Activated CD8-positive, alpha-beta memory T cell treated with anti-CD3 and anti-CD28 coated beads, Interleukin-2, amount 10 ng/mL, durations not matched to agents 7 days and 5 days (primary cell): ENCODE results near the gene KRT78. TPM values are rescaled to one million over a fixed set of nuclear protein-coding genes. Genes with fewer than 3 reads are reported as not detected.

ENCODE experiments used
- ATAC-seq: fragments of 150-1000 bp; cut with Tn5 transposase; one replicate; pipeline ENCODE4 v1.10.0; 2021; ENCODE audit warnings: moderate library complexity
- CTCF ChIA-PET: fragments of 350-600 bp; sonication (Branson Sonifier 250); formaldehyde crosslinking; loops from one replicate; lab custom pipeline; 2021; ENCODE audit warnings: antibody characterized with exemption; lab: Charles Lee
- DNase-seq: peaks from one replicate; pipeline ENCODE4 v3.0.0-alpha.2; 2020
- H3K27ac Mint-ChIP-seq: one replicate; pipeline ENCODE4 v1.8.0; 2021; ENCODE audit warnings: mild to moderate bottlenecking, mixed read lengths
- H3K27me3 Mint-ChIP-seq: one replicate; pipeline ENCODE4 v1.8.0; 2021; ENCODE audit warnings: mixed read lengths
- H3K36me3 Mint-ChIP-seq: one replicate; pipeline ENCODE4 v1.8.0; 2021; ENCODE audit warnings: mild to moderate bottlenecking, mixed read lengths
- H3K4me1 Mint-ChIP-seq: one replicate; pipeline ENCODE4 v1.8.0; 2021; ENCODE audit warnings: mixed read lengths
- H3K4me3 Mint-ChIP-seq: one replicate; pipeline ENCODE4 v1.8.0; 2021; ENCODE audit warnings: mild to moderate bottlenecking, moderate library complexity, mixed read lengths
- H3K9me3 Mint-ChIP-seq: one replicate; pipeline ENCODE4 v1.8.0; 2022; ENCODE audit warnings: low read depth, mixed read lengths
- total RNA-seq, 2 experiments: library from RNA; stranded (reverse); gene quantifications; one replicate each; pipeline ENCODE4 v1.2.3, GENCODE V29; 2021

KRT78 gene
- total RNA-seq, 2 experiments from 2014 or later = not detected

GRCh38 chr12:52807544-52808470 lies 41.0 kb downstream of the KRT78 start:
- Mint-ChIP-seq H3K36me3 (no peaks in the 10 kb centered on the region), H3K4me1 (no peaks in the 10 kb centered on the region), H3K4me3 (no peak overlapping the region), H3K9me3 (no peaks in the 10 kb centered on the region), H3K27me3 (peaks cover 7% of the 10 kb centered on the region), H3K27ac (no peak overlapping the region)
- no peak for DNase-seq
- CTCF ChIA-PET = no interaction called here
- no peak for ATAC-seq

DNA sequence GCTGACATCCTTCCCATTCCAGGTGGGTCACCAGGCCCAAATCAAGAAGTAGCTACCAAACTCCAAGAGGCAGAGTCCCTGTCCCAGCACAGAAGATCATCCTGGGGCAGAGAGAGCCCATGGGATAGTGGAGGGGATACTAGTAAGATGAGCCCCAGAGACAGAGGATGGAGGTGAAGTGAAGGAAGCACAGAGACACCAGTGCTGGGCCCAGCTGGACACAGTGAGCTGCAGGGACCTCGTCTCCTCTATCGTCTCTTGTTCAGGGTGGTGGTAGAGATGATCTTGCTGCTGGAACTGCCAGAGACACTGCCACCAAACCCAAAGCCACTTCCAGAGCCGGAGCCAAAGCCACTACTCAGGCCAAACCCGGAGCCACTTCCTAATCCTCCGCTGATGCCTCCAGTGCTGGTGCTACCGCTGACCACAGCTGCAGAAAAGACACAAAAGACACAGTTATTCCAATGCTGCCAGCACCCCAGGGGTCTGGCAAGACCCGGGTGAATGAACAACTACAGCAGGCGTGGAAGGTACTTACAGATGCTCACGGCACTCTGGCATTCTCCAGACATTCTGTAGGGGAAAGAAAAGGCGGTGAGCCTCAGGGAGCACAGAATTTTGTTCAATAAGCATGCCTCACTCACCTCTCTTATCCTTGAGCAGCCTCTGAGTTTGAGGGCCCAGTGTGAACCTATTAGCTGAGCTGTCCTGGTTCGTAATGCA lies 41.8 kb downstream of the KRT78 start:
- no peak for ATAC-seq
- H3K9me3 Mint-ChIP-seq = no peaks in the 10 kb centered on the region
- no peak overlapping the region for H3K4me3 Mint-ChIP-seq
- no peak overlapping the region for H3K27ac Mint-ChIP-seq
- no peaks in the 10 kb centered on the region for H3K4me1 Mint-ChIP-seq
- peaks cover 5% of the 10 kb centered on the region for H3K27me3 Mint-ChIP-seq
- DNase-seq = no peak
- CTCF ChIA-PET = no interaction called here
- no peaks in the 10 kb centered on the region for H3K36me3 Mint-ChIP-seq

- no peak overlapping the region for H3K27ac Mint-ChIP-seq
- no peaks in the 10 kb centered on the region for H3K36me3 Mint-ChIP-seq
These were observed 42.5 kb downstream of the KRT78 start for GRCh38 chr12:52806169-52806811.

DNA sequence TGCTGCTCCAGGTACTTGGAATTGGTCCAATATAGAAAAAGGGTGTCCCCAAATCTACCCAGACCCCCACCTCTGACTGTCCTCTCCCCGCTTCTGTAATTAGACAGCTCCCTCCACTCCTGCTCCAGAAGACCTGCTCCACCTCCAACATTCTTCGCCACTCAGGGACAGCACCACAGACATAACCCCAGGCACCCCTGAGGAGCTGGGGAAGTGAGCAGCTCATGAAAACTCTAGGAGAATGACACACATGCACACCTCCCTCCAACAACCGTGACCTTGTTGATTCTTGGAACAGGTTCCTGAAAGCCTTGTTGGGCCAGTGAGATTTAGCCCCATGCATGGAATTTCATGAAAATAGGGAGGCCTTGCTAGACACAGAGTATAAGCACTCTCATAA lies 43.1 kb downstream of the KRT78 start:
- no peak for ATAC-seq
- Mint-ChIP-seq H3K27me3 (peaks cover 5% of the 10 kb centered on the region), H3K9me3 (no peaks in the 10 kb centered on the region), H3K4me1 (no peaks in the 10 kb centered on the region), H3K36me3 (no peaks in the 10 kb centered on the region), H3K27ac (no peak overlapping the region), H3K4me3 (no peak overlapping the region)
- no peak for DNase-seq
- CTCF ChIA-PET = no interaction called here

More at GRCh38 chr12:52806169-52806811, 42.5 kb downstream of the KRT78 start:
- peaks cover 5% of the 10 kb centered on the region for H3K27me3 Mint-ChIP-seq
- no peaks in the 10 kb centered on the region for H3K9me3 Mint-ChIP-seq
- no peak overlapping the region for H3K4me3 Mint-ChIP-seq
- no peak for ATAC-seq
- DNase-seq = no peak
- CTCF ChIA-PET = no interaction called here
- H3K4me1 Mint-ChIP-seq = no peaks in the 10 kb centered on the region

- Mint-ChIP-seq H3K4me1 (no peaks in the 10 kb centered on the region), H3K36me3 (no peaks in the 10 kb centered on the region), H3K4me3 (no peak overlapping the region), H3K27me3 (peaks cover 5% of the 10 kb centered on the region), H3K27ac (no peak overlapping the region), H3K9me3 (no peaks in the 10 kb centered on the region)
- no peak for DNase-seq
- CTCF ChIA-PET = no interaction called here
- ATAC-seq = no peak
These were observed 43.8 kb downstream of the KRT78 start for GRCh38 chr12:52805000-52805399.

DNA sequence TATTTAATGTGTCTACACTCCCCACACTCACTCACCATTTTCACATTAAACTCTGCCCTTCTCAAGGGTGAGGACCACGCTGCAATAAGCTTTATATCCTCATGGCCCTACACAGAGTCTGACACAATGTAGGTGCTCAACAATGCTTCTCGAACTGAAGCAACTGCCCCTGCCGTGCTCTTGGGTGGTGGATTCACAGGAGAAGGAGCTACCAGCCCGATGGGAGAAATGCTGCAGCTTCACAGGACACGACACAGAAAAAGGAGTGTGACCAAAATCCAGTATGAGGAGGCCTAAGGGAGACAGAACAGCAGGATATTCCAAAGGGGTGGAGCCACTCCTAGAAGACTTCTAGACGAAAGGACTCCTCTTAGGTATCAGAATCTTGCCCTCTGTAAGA lies 46.4 kb downstream of the KRT78 start:
- Mint-ChIP-seq H3K4me3 (no peak overlapping the region), H3K27ac (no peak overlapping the region), H3K9me3 (no peaks in the 10 kb centered on the region), H3K36me3 (no peaks in the 10 kb centered on the region), H3K27me3 (peaks cover 2% of the 10 kb centered on the region), H3K4me1 (no peaks in the 10 kb centered on the region)
- DNase-seq (no peak), ATAC-seq (no peak)
- CTCF ChIA-PET = interaction anchor here (0.9 kb wide), 1 partner anchor 790 kb away, joined by 3 read pairs; no protein-coding TSS in a partner anchor

DNA sequence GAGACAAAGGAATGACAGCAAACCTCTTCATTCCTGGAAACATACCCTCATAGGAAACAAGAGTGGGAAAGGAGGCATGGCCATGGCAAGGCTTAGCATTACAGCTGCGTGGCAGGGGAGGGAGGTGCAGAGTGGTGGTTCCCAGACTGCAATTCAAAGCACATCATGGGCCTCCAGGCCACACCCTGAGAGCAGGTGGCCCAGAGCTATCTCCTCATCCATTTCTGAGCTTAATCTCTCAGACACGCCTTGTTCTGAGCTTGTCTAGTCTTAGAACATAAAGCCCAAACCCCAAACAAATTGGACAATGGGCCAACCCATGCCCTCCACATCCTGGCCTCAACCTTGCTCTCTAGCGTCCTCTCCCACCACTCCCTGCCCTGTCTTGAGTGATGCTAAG lies 47.0 kb downstream of the KRT78 start:
- DNase-seq = no peak
- Mint-ChIP-seq H3K27ac (no peak overlapping the region), H3K4me3 (no peak overlapping the region), H3K4me1 (no peaks in the 10 kb centered on the region), H3K36me3 (no peaks in the 10 kb centered on the region), H3K27me3 (peaks cover 2% of the 10 kb centered on the region), H3K9me3 (no peaks in the 10 kb centered on the region)
- ATAC-seq = no peak
- CTCF ChIA-PET = no interaction called here

- Mint-ChIP-seq H3K36me3 (no peaks in the 10 kb centered on the region), H3K27me3 (peaks cover 2% of the 10 kb centered on the region), H3K4me1 (no peaks in the 10 kb centered on the region), H3K4me3 (no peak overlapping the region), H3K27ac (no peak overlapping the region), H3K9me3 (no peaks in the 10 kb centered on the region)
- CTCF ChIA-PET = no interaction called here
- no peak for ATAC-seq
- no peak for DNase-seq
These were observed 48.4 kb downstream of the KRT78 start for GRCh38 chr12:52800259-52800917.

DNA sequence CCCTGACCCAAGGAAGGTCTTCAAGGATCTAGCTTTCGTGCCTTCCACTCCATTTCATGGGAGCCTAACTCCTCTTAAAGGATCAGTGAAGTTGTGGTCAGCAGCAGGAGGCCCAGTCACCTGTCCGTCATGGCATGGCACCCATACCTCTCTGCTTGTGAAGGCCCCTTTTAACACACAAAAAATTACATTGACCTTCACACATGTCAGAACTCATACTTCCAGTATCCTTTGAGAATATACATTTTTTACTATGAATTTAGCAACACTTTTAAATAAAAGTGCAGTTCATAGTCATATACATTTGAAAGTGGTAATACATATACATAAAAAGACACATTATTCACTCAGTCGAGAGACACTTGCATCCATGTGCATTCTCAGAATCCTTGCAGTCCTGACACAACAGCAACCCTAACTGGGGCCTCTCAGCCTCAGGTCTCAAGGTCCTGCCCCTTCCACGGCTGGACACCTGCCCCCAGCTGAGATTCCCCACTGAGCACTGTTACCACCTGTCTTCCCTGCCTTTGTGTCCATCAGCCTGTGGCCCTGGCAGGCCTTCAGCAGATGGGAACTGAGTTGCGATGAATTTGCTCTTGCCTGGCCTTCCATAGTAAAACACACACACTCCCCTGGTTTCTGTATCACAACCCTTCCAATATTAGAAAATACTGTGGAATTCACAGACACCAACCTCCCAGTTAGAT lies 49.1 kb downstream of the KRT78 start:
- no peaks in the 10 kb centered on the region for H3K9me3 Mint-ChIP-seq
- peaks cover under 1% of the 10 kb centered on the region for H3K4me1 Mint-ChIP-seq
- CTCF ChIA-PET = no interaction called here
- ATAC-seq (no peak), DNase-seq (no peak)
- no peaks in the 10 kb centered on the region for H3K36me3 Mint-ChIP-seq
- no peak overlapping the region for H3K27ac Mint-ChIP-seq
- H3K27me3 Mint-ChIP-seq = peaks cover 2% of the 10 kb centered on the region
- no peak overlapping the region for H3K4me3 Mint-ChIP-seq

DNA sequence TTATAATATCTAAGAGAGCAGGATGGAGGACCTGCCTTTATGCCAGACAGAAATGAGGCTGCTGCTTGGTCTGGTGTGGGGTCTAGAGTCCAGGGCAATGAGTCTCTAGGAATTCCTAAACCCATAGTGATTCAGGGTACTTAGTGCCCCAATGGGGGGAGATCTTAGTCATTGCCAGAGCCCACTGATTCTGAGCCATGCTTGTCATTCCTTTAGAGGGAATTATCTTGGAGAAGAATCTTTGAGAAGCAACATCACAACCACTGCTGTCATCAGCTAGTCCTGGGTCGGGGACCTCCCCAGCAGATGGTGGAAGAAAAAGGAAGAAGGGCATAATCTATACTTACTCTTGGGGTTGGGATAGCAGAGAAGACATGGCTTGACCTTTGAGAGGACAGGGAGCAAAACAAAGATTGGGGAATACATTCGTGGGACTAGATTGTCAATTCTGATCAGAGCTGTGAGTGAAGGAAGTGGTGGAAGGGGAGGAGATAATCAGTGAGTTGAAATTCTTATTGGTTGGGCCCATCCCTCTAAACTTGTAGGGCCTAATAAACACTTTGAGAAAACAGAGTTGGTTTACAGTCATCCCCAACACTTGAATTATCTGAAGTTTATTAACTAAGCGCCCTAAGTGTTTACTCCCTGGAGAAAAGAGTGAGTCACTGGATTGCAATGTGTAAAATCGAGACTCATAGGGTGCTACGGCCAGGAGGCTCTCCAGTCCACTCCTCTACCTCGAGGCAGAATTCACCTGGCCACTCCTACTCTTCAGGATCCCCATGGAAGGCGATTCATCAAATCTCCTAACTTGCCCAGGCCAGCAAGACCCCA lies 49.9 kb downstream of the KRT78 start:
- no peak for DNase-seq
- peaks cover 5% of the 10 kb centered on the region for H3K27me3 Mint-ChIP-seq
- no peak overlapping the region for H3K4me3 Mint-ChIP-seq
- H3K9me3 Mint-ChIP-seq = no peaks in the 10 kb centered on the region
- H3K36me3 Mint-ChIP-seq = no peaks in the 10 kb centered on the region
- ATAC-seq = no peak
- CTCF ChIA-PET = no interaction called here
- H3K27ac Mint-ChIP-seq = no peak overlapping the region
- H3K4me1 Mint-ChIP-seq = peaks cover 7% of the 10 kb centered on the region

- Mint-ChIP-seq H3K36me3 (no peaks in the 10 kb centered on the region), H3K9me3 (no peaks in the 10 kb centered on the region), H3K4me1 (peaks cover 7% of the 10 kb centered on the region), H3K4me3 (no peak overlapping the region), H3K27me3 (peaks cover 9% of the 10 kb centered on the region), H3K27ac (no peak overlapping the region)
- CTCF ChIA-PET = no interaction called here
- ATAC-seq = no peak
- DNase-seq = no peak
These were observed 50.7 kb downstream of the KRT78 start for GRCh38 chr12:52798003-52798670.

DNA sequence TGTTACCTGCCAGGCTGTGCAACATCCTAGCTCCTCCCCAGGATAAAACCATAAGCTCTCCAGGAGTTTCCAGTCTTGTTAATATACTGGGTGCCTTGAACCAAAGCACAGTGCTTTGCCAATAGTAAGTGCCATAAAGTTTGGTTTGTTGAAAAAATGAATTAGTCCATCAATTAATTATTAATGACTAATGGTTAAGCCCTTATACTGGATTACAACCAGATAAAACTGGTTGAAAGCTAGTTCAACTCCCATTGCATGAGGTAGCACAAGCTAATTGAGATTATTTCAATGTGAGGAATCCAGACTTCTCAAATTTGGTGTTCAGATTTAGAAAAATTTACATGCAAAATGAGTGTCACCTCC lies 51.3 kb downstream of the KRT78 start:
- no peak overlapping the region for H3K27ac Mint-ChIP-seq
- H3K27me3 Mint-ChIP-seq = peaks cover 8% of the 10 kb centered on the region
- no peaks in the 10 kb centered on the region for H3K9me3 Mint-ChIP-seq
- DNase-seq = no peak
- peaks cover 7% of the 10 kb centered on the region for H3K4me1 Mint-ChIP-seq
- H3K4me3 Mint-ChIP-seq = no peak overlapping the region
- H3K36me3 Mint-ChIP-seq = no peaks in the 10 kb centered on the region
- CTCF ChIA-PET = no interaction called here
- ATAC-seq = no peak
